ENCODE results near the gene TENM3. TPM values are rescaled to one million over a fixed set of nuclear protein-coding genes. Genes with fewer than 3 reads are reported as not detected.

Gene TENM3
- total RNA-seq, 4 donors from 2014 or later: 0.64 to 5.5 (median 2.1) TPM

DNA sequence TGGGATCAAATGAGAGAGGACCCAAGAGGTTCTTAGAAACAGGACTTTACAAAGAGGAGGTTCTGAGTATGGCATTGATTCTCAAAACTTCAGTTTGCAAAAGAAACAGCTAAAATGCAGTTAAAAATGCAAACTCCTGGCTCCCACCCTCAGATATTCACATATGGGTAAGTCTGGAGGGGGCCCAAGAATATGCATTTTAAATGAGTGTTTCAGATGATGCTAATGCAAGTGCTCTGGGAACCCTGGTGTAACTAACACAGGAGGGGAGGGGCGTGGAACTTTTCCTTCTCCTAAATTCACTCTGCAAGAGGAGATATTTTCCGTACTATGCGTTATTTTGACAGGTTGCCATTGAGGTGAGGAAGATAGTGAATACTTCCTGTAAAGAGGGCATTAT, 168.2 kb downstream of the TENM3 start:
- Histone ChIP-seq H3K27ac (no peak overlapping the region), H3K9me3 (peaks cover 0 to 8% (median 0%) of the 10 kb centered on the region in 3 donors), H3K27me3 (no peaks in the 10 kb centered on the region), H3K4me3 (no peak overlapping the region), H3K4me1 (no peaks in the 10 kb centered on the region), H3K36me3 (no peaks in the 10 kb centered on the region)
- intact Hi-C loops (cut with DNase I): no loop called here
- no peak for DNase-seq
- no peak for TF ChIP-seq POLR2A (IDR thresholded peaks at IDR 0.05)
- TF ChIP-seq CTCF (IDR thresholded peaks at IDR 0.05): no peak
- 84 to 90% methylated on average over 3 of the region's 3 CpGs for WGBS, 2 donors

GRCh38 chr4:182413550-182413949, 170.3 kb downstream of the TENM3 start:
- no peak for DNase-seq
- no peak overlapping the region for H3K4me3 ChIP-seq
- no peak overlapping the region for H3K27ac ChIP-seq
- 67 to 82% methylated on average over 1 of the region's 1 CpG for WGBS, 2 donors
- no peaks in the 10 kb centered on the region for H3K27me3 ChIP-seq
- intact Hi-C loops (cut with DNase I): no loop called here
- H3K4me1 ChIP-seq: no peaks in the 10 kb centered on the region
- TF ChIP-seq CTCF (IDR thresholded peaks at IDR 0.05): no peak
- no peak for TF ChIP-seq POLR2A (IDR thresholded peaks at IDR 0.05)
- peaks cover 0 to 8% (median 0%) of the 10 kb centered on the region in 3 donors for H3K9me3 ChIP-seq
- H3K36me3 ChIP-seq: no peaks in the 10 kb centered on the region

DNA sequence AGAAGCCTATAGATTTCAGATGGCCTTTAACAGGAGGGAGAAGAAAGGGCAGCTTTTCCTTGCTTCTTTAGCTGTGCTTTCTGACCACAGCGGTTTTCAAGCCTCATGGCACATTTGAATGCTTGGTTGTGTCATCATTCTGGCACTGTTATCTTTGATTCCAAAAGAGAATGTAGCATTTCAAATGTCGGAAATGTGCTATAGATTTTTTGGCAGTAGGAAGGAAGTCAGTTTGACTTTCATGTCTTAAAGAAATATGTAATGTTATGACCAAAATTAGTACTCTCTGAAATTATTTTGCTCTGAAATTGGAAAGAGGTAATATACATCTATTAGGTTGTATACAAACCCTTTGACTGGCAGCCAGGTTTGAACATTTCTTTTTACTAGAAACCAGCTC, 171.9 kb downstream of the TENM3 start:
- H3K9me3 ChIP-seq: peaks cover 0 to 8% (median 0%) of the 10 kb centered on the region in 3 donors
- H3K27ac ChIP-seq: no peak overlapping the region
- WGBS, 2 donors: 52 to 68% methylated on average over 2 of the region's 2 CpGs
- no peak overlapping the region for H3K4me3 ChIP-seq
- no peak for DNase-seq
- TF ChIP-seq CTCF (IDR thresholded peaks at IDR 0.05) (no peak), POLR2A (IDR thresholded peaks at IDR 0.05) (no peak)
- no peaks in the 10 kb centered on the region for H3K36me3 ChIP-seq
- no peaks in the 10 kb centered on the region for H3K4me1 ChIP-seq
- no peaks in the 10 kb centered on the region for H3K27me3 ChIP-seq
- intact Hi-C loops (cut with DNase I): no loop called here

- TF ChIP-seq POLR2A (IDR thresholded peaks at IDR 0.05) (no peak), CTCF (IDR thresholded peaks at IDR 0.05) (no peak)
- no peak for DNase-seq
Measured at GRCh38 chr4:182416067-182416466, 172.9 kb downstream of the TENM3 start.

DNA sequence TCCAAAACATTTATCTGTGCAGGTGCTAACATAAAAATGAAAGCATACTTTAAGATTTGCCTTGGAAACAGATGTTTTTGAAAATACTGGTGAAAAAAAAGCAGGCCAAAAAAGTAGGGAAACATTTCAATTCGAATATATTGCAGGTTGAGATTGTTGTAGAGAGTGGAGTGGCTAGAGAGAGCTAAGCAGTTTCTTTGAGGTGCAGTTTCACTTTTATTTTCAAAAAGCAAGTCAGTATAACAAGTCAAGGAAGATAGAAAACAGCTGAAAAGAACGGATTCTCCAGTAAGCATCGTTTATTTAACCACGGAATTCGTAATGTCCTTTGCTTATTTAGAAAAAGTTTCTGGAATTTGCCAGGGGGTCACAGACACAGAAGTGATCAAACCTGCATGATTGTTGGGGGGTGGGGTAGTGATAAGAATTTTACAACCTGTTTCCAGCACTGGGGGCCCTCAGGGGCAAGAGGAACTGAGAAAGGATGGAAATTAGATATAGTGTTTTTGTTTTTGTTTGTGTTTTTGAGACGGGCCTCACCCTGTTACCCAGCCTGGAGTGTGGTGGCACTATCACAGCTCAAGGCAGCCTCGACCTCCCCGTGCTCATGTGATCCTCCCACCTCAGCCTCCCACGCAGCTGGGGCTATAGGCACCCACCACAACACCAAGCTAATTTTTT, 175.0 kb downstream of the TENM3 start:
- intact Hi-C loops (cut with DNase I): no loop called here
- Histone ChIP-seq H3K36me3 (no peaks in the 10 kb centered on the region), H3K4me3 (no peak overlapping the region), H3K4me1 (no peaks in the 10 kb centered on the region), H3K27me3 (no peaks in the 10 kb centered on the region), H3K9me3 (peaks cover 0 to 5% (median 0%) of the 10 kb centered on the region in 3 donors), H3K27ac (no peak overlapping the region)
- TF ChIP-seq CTCF (IDR thresholded peaks at IDR 0.05): no peak
- no peak for TF ChIP-seq POLR2A (IDR thresholded peaks at IDR 0.05)
- no peak for DNase-seq
- 58 to 76% methylated on average over 6 to 9 of the region's 9 CpGs for WGBS, 2 donors

More at GRCh38 chr4:182416067-182416466, 172.9 kb downstream of the TENM3 start:
- no peaks in the 10 kb centered on the region for H3K27me3 ChIP-seq
- intact Hi-C loops (cut with DNase I): no loop called here
- H3K4me1 ChIP-seq: no peaks in the 10 kb centered on the region
- 92% methylated on average over 1 of the region's 1 CpG for WGBS, 2 donors
- H3K4me3 ChIP-seq: no peak overlapping the region
- no peak overlapping the region for H3K27ac ChIP-seq
- H3K9me3 ChIP-seq: peaks cover 0 to 8% (median 0%) of the 10 kb centered on the region in 3 donors
- no peaks in the 10 kb centered on the region for H3K36me3 ChIP-seq

Data from esophagus squamous epithelium (tissue), 5 donors.